Right atrium auricular region (tissue), 2 donors: ENCODE data around the gene MCHR1. TPM values are rescaled to one million over a fixed set of nuclear protein-coding genes. Genes with fewer than 3 reads are reported as not detected.
A peak's percentile ranks its signal among the peaks of the same experiment; 100 is the strongest.

ENCODE experiments used
- DNase-seq: peaks from one replicate; pipeline ENCODE4 v3.0.0-alpha.2; 2019; ENCODE audit warnings: low spot score
- H3K27ac ChIP-seq, 2 donors: fragments of 200-600 bp; sonication (generic); 1 replicate in 1 of 2; 2 replicates in 1 of 2; pipeline ENCODE4 v1.5.1; 2016 to 2019
- H3K27me3 ChIP-seq, 2 donors: fragments of 200-600 bp; sonication (generic); one replicate each; pipeline versions ENCODE4 v1.5.1 to v1.6.0; 2017 to 2019
- H3K36me3 ChIP-seq: fragments of 200-600 bp; sonication (generic); one replicate; pipeline ENCODE4 v1.5.1; 2016
- H3K4me1 ChIP-seq, 2 donors: fragments of 200-600 bp; sonication (generic); one replicate each; pipeline versions ENCODE4 v1.5.1 to v1.6.0; 2017 to 2019
- H3K4me3 ChIP-seq, 2 donors: fragments of 200-600 bp; sonication (generic); 1 replicate in 1 of 2; 2 replicates in 1 of 2; pipeline ENCODE4 v1.5.1; 2017 to 2019; ENCODE audit warnings: mild to moderate bottlenecking in 1 of 2, moderate library complexity in 1 of 2
- H3K9me3 ChIP-seq, 2 donors: fragments of 200-600 bp; sonication (generic); one replicate each; pipeline ENCODE4 v1.5.1; 2019
- total RNA-seq, 2 donors: library from RNA; depleted of rRNA; stranded (reverse); fragments of >200 nt; gene quantifications; one replicate each; pipeline ENCODE4 v1.1.0, GENCODE V29; 2016
- TF ChIP-seq, protein P1 (sequence below), 2 donors: fragments of 200-600 bp; sonication (generic); IDR thresholded peaks; one replicate each; pipeline ENCODE4 v1.5.1; 2019; ENCODE audit warnings: antibody characterized with exemption in 2 of 2

The MCHR1 gene
- total RNA-seq, 2 donors from 2014 or later = 2.0 TPM; not detected in 1

DNA sequence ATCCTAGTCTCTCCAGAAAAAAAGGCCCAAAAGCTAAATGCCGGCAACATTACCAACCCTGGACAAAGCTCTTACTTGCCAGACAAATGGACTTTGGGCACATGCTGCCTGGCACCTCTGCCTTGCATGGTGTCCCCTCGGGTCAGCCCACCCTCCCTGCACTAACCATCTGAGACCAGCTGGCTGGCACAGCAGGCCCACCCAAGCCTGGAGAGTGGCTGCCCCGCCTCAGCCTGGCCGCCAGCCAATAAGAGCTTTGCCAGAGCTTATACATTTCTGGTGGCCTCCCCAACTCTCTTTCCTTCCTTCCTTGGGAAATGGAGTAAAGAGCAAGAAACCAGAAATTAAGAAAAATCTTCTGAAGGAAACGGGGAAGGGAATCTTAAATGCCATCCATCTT lies 24.5 kb downstream of the MCHR1 start:
- H3K27me3 ChIP-seq = no peaks in the 10 kb centered on the region
- DNase-seq = no peak
- H3K4me1 ChIP-seq = no peaks in the 10 kb centered on the region
- H3K4me3 ChIP-seq = no peak overlapping the region
- no peaks in the 10 kb centered on the region for H3K9me3 ChIP-seq
- TF ChIP-seq, protein P1, sequence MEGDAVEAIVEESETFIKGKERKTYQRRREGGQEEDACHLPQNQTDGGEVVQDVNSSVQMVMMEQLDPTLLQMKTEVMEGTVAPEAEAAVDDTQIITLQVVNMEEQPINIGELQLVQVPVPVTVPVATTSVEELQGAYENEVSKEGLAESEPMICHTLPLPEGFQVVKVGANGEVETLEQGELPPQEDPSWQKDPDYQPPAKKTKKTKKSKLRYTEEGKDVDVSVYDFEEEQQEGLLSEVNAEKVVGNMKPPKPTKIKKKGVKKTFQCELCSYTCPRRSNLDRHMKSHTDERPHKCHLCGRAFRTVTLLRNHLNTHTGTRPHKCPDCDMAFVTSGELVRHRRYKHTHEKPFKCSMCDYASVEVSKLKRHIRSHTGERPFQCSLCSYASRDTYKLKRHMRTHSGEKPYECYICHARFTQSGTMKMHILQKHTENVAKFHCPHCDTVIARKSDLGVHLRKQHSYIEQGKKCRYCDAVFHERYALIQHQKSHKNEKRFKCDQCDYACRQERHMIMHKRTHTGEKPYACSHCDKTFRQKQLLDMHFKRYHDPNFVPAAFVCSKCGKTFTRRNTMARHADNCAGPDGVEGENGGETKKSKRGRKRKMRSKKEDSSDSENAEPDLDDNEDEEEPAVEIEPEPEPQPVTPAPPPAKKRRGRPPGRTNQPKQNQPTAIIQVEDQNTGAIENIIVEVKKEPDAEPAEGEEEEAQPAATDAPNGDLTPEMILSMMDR (IDR thresholded peaks at IDR 0.05) = no peak
- no peak overlapping the region for H3K27ac ChIP-seq
- H3K36me3 ChIP-seq = no peaks in the 10 kb centered on the region

- TF ChIP-seq, protein P1 (IDR thresholded peaks at IDR 0.05) = no peak
- DNase-seq = no peak
- H3K27me3 ChIP-seq = no peaks in the 10 kb centered on the region
- no peak overlapping the region for H3K4me3 ChIP-seq
- peaks cover 0 to 19% of the 10 kb centered on the region in 2 donors for H3K4me1 ChIP-seq
- no peak overlapping the region for H3K27ac ChIP-seq
- no peaks in the 10 kb centered on the region for H3K36me3 ChIP-seq
- no peaks in the 10 kb centered on the region for H3K9me3 ChIP-seq
These were observed 26.8 kb downstream of the MCHR1 start for GRCh38 chr22:40705918-40706682.

GRCh38 chr22:40707154-40707553 lies 27.9 kb downstream of the MCHR1 start:
- Histone ChIP-seq H3K27me3 (no peaks in the 10 kb centered on the region), H3K4me1 (peaks cover 0 to 29% of the 10 kb centered on the region in 2 donors), H3K36me3 (no peaks in the 10 kb centered on the region), H3K27ac (no peak overlapping the region), H3K4me3 (no peak overlapping the region), H3K9me3 (no peaks in the 10 kb centered on the region)
- no peak for DNase-seq
- TF ChIP-seq, protein P1 (IDR thresholded peaks at IDR 0.05) = no peak

DNA sequence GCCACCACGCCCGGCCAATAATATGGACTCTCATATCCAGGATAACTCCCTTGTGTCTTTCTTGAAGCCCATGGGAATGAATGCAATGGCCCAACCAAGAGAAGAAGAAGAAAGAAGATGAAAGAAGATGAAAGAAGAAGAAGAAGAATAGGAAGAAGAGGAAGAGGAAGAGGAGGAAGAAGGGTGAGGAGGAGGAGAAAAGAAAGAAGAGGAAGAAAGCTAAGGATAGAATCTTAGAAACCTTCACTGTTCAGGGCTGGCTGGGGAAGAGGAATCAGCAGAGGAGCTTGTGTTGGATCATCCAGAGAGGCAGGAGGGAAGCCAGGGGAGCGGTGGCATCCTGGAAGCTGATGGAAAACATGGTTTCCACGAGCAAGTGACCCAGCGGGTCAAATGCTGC lies 28.9 kb downstream of the MCHR1 start:
- Histone ChIP-seq H3K9me3 (no peaks in the 10 kb centered on the region), H3K4me3 (no peak overlapping the region), H3K4me1 (peaks cover 0 to 29% of the 10 kb centered on the region in 2 donors), H3K27ac (no peak overlapping the region), H3K27me3 (no peaks in the 10 kb centered on the region), H3K36me3 (no peaks in the 10 kb centered on the region)
- TF ChIP-seq, protein P1 (IDR thresholded peaks at IDR 0.05) = no peak
- no peak for DNase-seq

- Histone ChIP-seq H3K27me3 (no peaks in the 10 kb centered on the region), H3K27ac (peak overlapping the region; percentile 58 to 84), H3K4me1 (peaks cover 0 to 29% of the 10 kb centered on the region in 2 donors), H3K4me3 (no peak overlapping the region), H3K36me3 (no peaks in the 10 kb centered on the region), H3K9me3 (no peaks in the 10 kb centered on the region)
- TF ChIP-seq, protein P1 (IDR thresholded peaks at IDR 0.05) = no peak
- peak; percentile 67 for DNase-seq
These were observed 30.6 kb downstream of the MCHR1 start for GRCh38 chr22:40709752-40710413.
